ENCODE measurements around the gene DGKA. TPM values are rescaled to one million over a fixed set of nuclear protein-coding genes. Genes with fewer than 3 reads are reported as not detected.

The DGKA gene
- total RNA-seq, 2 experiments from 2014 or later: 783 to 790 TPM

DNA sequence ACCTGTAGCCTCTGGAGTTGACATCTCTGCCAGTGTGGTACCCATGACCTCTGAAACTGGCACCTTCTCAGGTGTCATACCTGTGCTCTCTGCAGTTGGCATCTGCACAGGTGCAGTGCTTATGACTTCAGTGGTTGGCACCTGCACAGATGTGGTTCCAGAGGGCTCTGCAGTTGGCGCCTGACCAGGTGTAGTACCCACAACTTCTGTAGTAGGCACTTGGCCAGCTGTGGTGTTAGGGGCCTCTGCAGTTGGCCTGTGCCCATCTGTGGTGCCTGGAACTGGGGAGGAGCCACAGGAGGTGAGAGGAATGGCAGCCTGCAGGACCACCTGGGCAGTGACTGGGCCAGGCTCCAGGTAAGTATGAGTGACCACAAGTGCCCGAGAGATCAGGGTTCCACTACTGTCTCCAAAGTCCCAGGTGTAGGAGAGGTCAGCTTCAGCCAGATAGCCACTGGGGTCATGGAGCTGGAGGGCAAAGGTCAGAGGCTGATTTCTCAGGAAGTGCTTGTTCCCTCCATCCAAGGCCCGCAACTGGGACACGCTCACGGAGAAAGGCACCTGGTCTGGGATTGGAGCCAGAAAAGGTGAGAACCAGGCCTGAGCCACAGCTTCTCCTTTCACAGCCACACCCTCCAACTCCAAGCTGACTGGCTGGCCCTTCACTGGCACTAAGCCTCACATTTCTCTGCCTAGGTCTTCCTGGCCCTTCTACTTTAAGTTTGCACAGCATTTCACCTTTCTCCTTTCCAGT, 26.3 kb downstream of the DGKA start:
- DNase-seq (no peak), ATAC-seq (ENCODE audit: low read depth) (peak; percentile 4)
- Mint-ChIP-seq H3K36me3 (peaks cover 16% of the 10 kb centered on the region), H3K4me3 (no peak overlapping the region), H3K27me3 (no peaks in the 10 kb centered on the region), H3K4me1 (peaks cover 10% of the 10 kb centered on the region), H3K9me3 (no peaks in the 10 kb centered on the region), H3K27ac (peak overlapping the region; percentile 46)
- POLR2A ChIA-PET: interaction anchor here (0.6 to 6.0 kb wide), 7 partner anchors 8 to 94 kb away, joined by 3 to 38 read pairs (median 8); partner anchors contain the start of gene RAB5B

GRCh38 chr12:55963760-55964159, 32.8 kb downstream of the DGKA start:
- POLR2A ChIA-PET: interaction anchor here (1.1 kb wide), 1 partner anchor 10 kb away, joined by 4 read pairs; the partner anchor contains the start of gene RAB5B
- no peak overlapping the region for H3K4me3 Mint-ChIP-seq
- H3K27ac Mint-ChIP-seq: peak overlapping the region; percentile 60
- DNase-seq (no peak), ATAC-seq (ENCODE audit: low read depth) (no peak)
- no peaks in the 10 kb centered on the region for H3K9me3 Mint-ChIP-seq
- H3K27me3 Mint-ChIP-seq: no peaks in the 10 kb centered on the region
- peaks cover 7% of the 10 kb centered on the region for H3K36me3 Mint-ChIP-seq
- peaks cover 22% of the 10 kb centered on the region for H3K4me1 Mint-ChIP-seq

- POLR2A ChIA-PET: interaction anchor here (1.0 kb wide), 1 partner anchor 8 kb away, joined by 3 read pairs; no protein-coding TSS in a partner anchor
- ATAC-seq (ENCODE audit: low read depth) (no peak), DNase-seq (no peak)
- H3K4me1 Mint-ChIP-seq: peaks cover 24% of the 10 kb centered on the region
- no peak overlapping the region for H3K4me3 Mint-ChIP-seq
- no peaks in the 10 kb centered on the region for H3K9me3 Mint-ChIP-seq
- H3K27me3 Mint-ChIP-seq: no peaks in the 10 kb centered on the region
- H3K27ac Mint-ChIP-seq: no peak overlapping the region
- H3K36me3 Mint-ChIP-seq: peaks cover 7% of the 10 kb centered on the region
Observed at GRCh38 chr12:55965240-55965639, 34.3 kb downstream of the DGKA start.

GRCh38 chr12:55965941-55966407, 35.0 kb downstream of the DGKA start, which contains the start of gene PMEL:
Gene PMEL, minus strand, starts transcription at chr12:55966042. Its CDS starts 31 bp downstream, at chr12:55966011.
- ATAC-seq (ENCODE audit: low read depth) (no peak), DNase-seq (no peak)
- no peaks in the 10 kb centered on the region for H3K27me3 Mint-ChIP-seq
- peak within 1 kb of the TSS; percentile 93 for H3K27ac Mint-ChIP-seq
- H3K4me1 Mint-ChIP-seq: peaks cover 27% of the 10 kb centered on the region
- POLR2A ChIA-PET: no interaction called here
- no peaks in the 10 kb centered on the region for H3K9me3 Mint-ChIP-seq
- H3K4me3 Mint-ChIP-seq: peak within 1 kb of the TSS; percentile 99
- peaks cover 8% of the 10 kb centered on the region for H3K36me3 Mint-ChIP-seq

DNA sequence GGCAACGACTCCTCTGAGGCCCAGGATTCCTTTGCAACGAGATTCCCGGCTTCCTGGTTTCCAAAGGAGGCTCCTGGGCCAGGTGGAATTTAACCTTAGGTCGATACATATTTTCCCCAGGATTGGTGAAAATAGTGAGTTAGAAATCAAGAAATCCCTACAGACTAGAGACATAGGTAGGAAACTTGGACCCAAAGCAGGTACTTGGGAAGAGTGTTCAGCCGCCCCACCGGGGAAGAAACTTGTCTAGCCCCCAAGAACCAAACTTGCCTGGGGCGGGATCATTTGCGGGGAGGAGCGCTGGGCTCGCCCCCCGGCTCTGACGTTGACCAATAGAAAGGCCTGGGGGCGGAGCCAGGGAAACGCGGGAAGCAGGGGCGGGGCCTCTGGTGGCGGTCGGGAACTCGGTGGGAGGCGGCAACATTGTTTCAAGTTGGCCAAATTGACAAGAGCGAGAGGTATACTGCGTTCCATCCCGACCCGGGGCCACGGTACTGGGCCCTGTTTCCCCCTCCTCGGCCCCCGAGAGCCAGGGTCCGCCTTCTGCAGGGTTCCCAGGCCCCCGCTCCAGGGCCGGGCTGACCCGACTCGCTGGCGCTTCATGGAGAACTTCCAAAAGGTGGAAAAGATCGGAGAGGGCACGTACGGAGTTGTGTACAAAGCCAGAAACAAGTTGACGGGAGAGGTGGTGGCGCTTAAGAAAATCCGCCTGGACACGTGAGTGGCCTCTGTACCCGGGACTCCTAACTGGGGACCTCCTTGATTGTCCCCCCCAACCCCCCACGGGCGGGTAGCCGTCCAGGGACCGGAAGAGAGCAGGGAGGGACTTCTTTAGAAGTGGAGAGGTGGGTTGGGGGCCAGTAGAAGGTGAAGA, 35.7 kb downstream of the DGKA start, which contains the start of gene CDK2:
TSS of gene CDK2 (plus strand) at position 423 of the 874 bp plus-strand sequence. CDS start at position 602, 179 bp downstream.
- H3K4me3 Mint-ChIP-seq: peak within 1 kb of the TSS; percentile 99
- peak within 1 kb of the TSS; percentile 93 for H3K27ac Mint-ChIP-seq
- no peaks in the 10 kb centered on the region for H3K27me3 Mint-ChIP-seq
- H3K36me3 Mint-ChIP-seq: peaks cover 10% of the 10 kb centered on the region
- H3K9me3 Mint-ChIP-seq: no peaks in the 10 kb centered on the region
- ATAC-seq (ENCODE audit: low read depth) (peak; percentile 94), DNase-seq (peak; percentile 95)
- H3K4me1 Mint-ChIP-seq: peaks cover 28% of the 10 kb centered on the region
- POLR2A ChIA-PET: interaction anchor here (1.0 to 2.8 kb wide), 3 partner anchors 10 to 17 kb away, joined by 3 to 21 read pairs (median 4); no protein-coding TSS in a partner anchor

GRCh38 chr12:55969356-55969755, 38.4 kb downstream of the DGKA start:
- H3K4me3 Mint-ChIP-seq: no peak overlapping the region
- H3K27me3 Mint-ChIP-seq: no peaks in the 10 kb centered on the region
- no peak overlapping the region for H3K27ac Mint-ChIP-seq
- H3K9me3 Mint-ChIP-seq: no peaks in the 10 kb centered on the region
- peaks cover 10% of the 10 kb centered on the region for H3K36me3 Mint-ChIP-seq
- no peak for ATAC-seq (ENCODE audit: low read depth)
- peaks cover 30% of the 10 kb centered on the region for H3K4me1 Mint-ChIP-seq
- POLR2A ChIA-PET: interaction anchor here (1.1 to 2.8 kb wide), 3 partner anchors 13 to 139 kb away, joined by 3 to 21 read pairs (median 7); no protein-coding TSS in a partner anchor
- no peak for DNase-seq

GRCh38 chr12:55970775-55971174, 39.8 kb downstream of the DGKA start:
- Mint-ChIP-seq H3K9me3 (no peaks in the 10 kb centered on the region), H3K36me3 (peaks cover 10% of the 10 kb centered on the region), H3K27me3 (no peaks in the 10 kb centered on the region), H3K4me3 (no peak overlapping the region), H3K27ac (no peak overlapping the region), H3K4me1 (peaks cover 28% of the 10 kb centered on the region)
- ATAC-seq (ENCODE audit: low read depth) (no peak), DNase-seq (no peak)
- POLR2A ChIA-PET: interaction anchor here (0.6 kb wide), 1 partner anchor 239 kb away, joined by 5 read pairs; no protein-coding TSS in a partner anchor

DNA sequence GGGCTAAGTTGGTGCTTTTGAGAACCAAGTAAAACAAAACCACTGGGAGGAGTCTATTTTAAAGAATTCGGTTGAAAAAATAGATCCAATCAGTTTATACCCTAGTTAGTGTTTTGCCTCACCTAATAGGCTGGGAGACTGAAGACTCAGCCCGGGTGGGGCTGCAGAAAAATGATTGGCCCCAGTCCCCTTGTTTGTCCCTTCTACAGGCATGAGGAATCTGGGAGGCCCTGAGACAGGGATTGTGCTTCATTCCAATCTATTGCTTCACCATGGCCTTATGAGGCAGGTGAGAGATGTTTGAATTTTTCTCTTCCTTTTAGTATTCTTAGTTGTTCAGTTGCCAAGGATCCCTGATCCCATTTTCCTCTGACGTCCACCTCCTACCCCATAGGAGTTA, 41.1 kb downstream of the DGKA start:
- ATAC-seq (ENCODE audit: low read depth): no peak
- Mint-ChIP-seq H3K36me3 (peaks cover 10% of the 10 kb centered on the region), H3K27me3 (no peaks in the 10 kb centered on the region), H3K9me3 (no peaks in the 10 kb centered on the region), H3K4me1 (peaks cover 27% of the 10 kb centered on the region), H3K27ac (peak overlapping the region; percentile 4), H3K4me3 (no peak overlapping the region)
- DNase-seq: no peak
- POLR2A ChIA-PET: interaction anchor here (2.9 kb wide), 1 partner anchor 25 kb away, joined by 16 read pairs; the partner anchor contains the start of gene SUOX

DNA sequence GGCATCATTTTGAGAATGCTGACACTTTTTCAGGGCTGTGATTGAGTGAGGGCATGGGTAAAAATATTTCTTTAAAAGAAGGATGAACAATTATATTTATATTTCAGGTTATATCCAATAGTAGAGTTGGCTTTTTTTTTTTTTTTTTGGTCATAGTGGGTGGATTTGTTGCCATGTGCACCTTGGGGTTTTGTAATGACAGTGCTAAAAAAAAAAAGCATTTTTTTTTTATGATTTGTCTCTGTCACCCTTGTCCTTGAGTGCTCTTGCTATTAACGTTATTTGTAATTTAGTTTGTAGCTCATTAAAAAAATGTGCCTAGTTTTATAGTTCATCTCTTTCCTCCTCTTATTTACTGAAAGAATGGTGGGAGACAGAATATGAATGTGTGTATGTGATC, 41.5 kb downstream of the DGKA start:
- H3K9me3 Mint-ChIP-seq: no peaks in the 10 kb centered on the region

DNA sequence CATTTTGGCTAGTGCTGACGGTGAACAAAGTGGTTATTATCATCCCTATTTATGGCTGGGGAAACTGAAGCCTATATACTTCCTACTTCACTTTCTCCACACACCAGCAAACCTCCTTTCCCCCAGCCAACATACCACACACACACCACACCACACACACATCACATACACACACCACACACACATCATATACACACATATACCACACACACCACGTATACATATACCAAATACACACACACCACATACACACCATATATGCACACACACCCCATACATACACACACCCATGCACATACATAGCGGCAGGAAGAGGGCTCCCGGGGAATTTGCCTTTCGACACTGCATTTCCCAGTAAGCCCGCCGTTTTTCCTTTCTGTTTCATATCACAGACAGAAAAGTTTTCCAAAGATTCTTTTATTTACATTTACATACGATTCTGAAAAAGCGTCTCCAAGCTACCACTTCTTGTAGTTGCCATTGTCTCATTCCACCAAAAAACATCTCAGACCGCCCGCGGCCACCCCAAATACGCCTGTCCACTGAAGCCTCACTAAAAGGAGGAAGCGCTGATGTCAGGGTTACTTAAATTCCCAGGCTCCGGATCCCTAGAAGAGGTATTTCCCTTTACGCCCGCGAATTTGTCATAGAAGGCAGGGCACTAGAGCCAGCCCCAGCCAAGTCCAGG, 42.1 kb downstream of the DGKA start:
- H3K9me3 Mint-ChIP-seq: no peaks in the 10 kb centered on the region
- H3K27me3 Mint-ChIP-seq: no peaks in the 10 kb centered on the region
- ATAC-seq (ENCODE audit: low read depth) (no peak), DNase-seq (no peak)
- no peak overlapping the region for H3K27ac Mint-ChIP-seq
- no peak overlapping the region for H3K4me3 Mint-ChIP-seq
- POLR2A ChIA-PET: interaction anchor here (0.5 to 3.1 kb wide), 26 partner anchors 11 to 243 kb away, joined by 3 to 43 read pairs (median 8); partner anchors contain the start of genes CD63, DGKA, DNAJC14 and ESYT1
- H3K36me3 Mint-ChIP-seq: peaks cover 5% of the 10 kb centered on the region
- H3K4me1 Mint-ChIP-seq: peaks cover 20% of the 10 kb centered on the region

More for the DNA sequence above, 41.5 kb downstream of the DGKA start:
- H3K4me1 Mint-ChIP-seq: peaks cover 26% of the 10 kb centered on the region
- H3K36me3 Mint-ChIP-seq: peaks cover 10% of the 10 kb centered on the region
- DNase-seq (no peak), ATAC-seq (ENCODE audit: low read depth) (no peak)
- POLR2A ChIA-PET: interaction anchor here (2.9 kb wide), 1 partner anchor 24 kb away, joined by 16 read pairs; the partner anchor contains the start of gene SUOX
- no peaks in the 10 kb centered on the region for H3K27me3 Mint-ChIP-seq
- peak overlapping the region; percentile 4 for H3K27ac Mint-ChIP-seq
- H3K4me3 Mint-ChIP-seq: no peak overlapping the region

DNA sequence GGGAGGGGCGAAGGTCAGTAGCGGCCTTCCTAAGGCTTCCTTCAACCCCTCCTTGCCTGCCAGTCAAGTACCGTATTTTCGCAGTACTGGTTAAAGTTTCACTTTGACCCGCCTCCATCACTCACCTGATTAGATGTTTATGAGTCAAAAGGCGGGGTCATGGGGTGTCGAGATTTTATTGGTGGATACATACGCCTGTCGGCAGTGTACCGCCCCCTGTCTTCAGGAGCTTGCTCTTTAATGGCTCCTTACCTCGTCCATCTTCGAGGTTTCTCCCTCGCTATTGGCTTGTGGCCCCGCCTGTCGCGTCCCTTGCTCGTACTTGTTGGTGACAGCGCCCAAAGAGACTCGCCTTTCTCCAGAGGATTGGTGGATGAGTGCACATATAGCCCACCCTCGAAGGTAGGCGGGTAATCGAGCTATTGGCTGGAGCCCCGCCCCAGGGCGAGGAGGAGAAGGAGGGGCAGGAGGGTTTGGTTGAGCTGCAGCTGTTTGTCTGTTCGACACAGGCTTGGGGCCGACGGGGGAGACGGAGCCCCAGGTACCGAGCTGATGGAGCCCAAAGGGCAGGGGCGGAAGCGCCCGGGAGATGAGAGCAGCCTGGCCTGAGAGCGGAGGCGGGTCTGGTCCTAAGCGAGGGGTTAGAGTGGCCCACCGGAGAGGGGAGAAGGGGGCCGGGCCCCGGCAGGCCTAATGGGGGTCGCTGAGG, 42.8 kb downstream of the DGKA start, which contains the start of gene RAB5B:
TSS of gene RAB5B (plus strand) at position 480 of the 709 bp plus-strand sequence. CDS start 12,883 bp downstream, outside the sequence.
- no peak within 1 kb of the TSS for H3K4me3 Mint-ChIP-seq
- H3K9me3 Mint-ChIP-seq: no peaks in the 10 kb centered on the region
- POLR2A ChIA-PET: interaction anchor here (0.5 to 3.1 kb wide), 39 partner anchors 10 to 1476 kb away, joined by 3 to 43 read pairs (median 4); partner anchors contain the start of genes CD63, DGKA, DNAJC14 and ESYT1
- DNase-seq (peak; percentile 90), ATAC-seq (ENCODE audit: low read depth) (peak; percentile 95)
- H3K27me3 Mint-ChIP-seq: no peaks in the 10 kb centered on the region
- H3K4me1 Mint-ChIP-seq: peaks cover 17% of the 10 kb centered on the region
- peaks cover 7% of the 10 kb centered on the region for H3K36me3 Mint-ChIP-seq
- no peak within 1 kb of the TSS for H3K27ac Mint-ChIP-seq
